Ishikawa (cell line): ENCODE measurements around the gene ADPRM.

ENCODE experiments used
- CEBPB ChIP-seq: IDR thresholded peaks from 2 replicates; pipeline ENCODE4 v1.6.1; 2012
- CREB1 ChIP-seq: IDR thresholded peaks from 2 replicates; pipeline ENCODE4 v1.6.1; 2012; ENCODE audit warnings: low read depth
- EGR1 ChIP-seq: IDR thresholded peaks from 2 replicates; pipeline ENCODE4 v1.6.1; 2012
- EP300 ChIP-seq: IDR thresholded peaks from 2 replicates; pipeline ENCODE4 v1.6.1; 2012; ENCODE audit warnings: borderline replicate concordance
- FOXM1 ChIP-seq: IDR thresholded peaks from 2 replicates; pipeline ENCODE4 v1.6.1; 2012; ENCODE audit warnings: low read depth, borderline replicate concordance
- MAX ChIP-seq: IDR thresholded peaks from 2 replicates; pipeline ENCODE4 v1.6.1; 2012
- NFIC ChIP-seq: IDR thresholded peaks from 2 replicates; pipeline ENCODE4 v1.6.1; 2012
- RAD21 ChIP-seq: IDR thresholded peaks from 2 replicates; pipeline ENCODE4 v1.6.1; 2012; ENCODE audit warnings: low read depth
- REST ChIP-seq: IDR thresholded peaks from 2 replicates; pipeline ENCODE4 v1.6.1; 2012; ENCODE audit warnings: low read depth, mild to moderate bottlenecking
- TAF1 ChIP-seq: IDR thresholded peaks from 2 replicates; pipeline ENCODE4 v1.6.1; 2012; ENCODE audit warnings: low read depth, mild to moderate bottlenecking
- TCF12 ChIP-seq: IDR thresholded peaks from 2 replicates; pipeline ENCODE4 v1.6.1; 2012; ENCODE audit warnings: low read depth
- TEAD4 ChIP-seq: IDR thresholded peaks from 2 replicates; pipeline ENCODE4 v1.6.1; 2012
- USF1 ChIP-seq: IDR thresholded peaks from 2 replicates; pipeline ENCODE4 v1.6.1; 2012
- YY1 ChIP-seq: IDR thresholded peaks from 2 replicates; pipeline ENCODE4 v1.6.1; 2012; ENCODE audit warnings: low read depth
- ZBTB7A ChIP-seq: IDR thresholded peaks from 2 replicates; pipeline ENCODE4 v1.6.1; 2012; ENCODE audit warnings: low read depth

ADPRM gene

GRCh38 chr17:10755592-10756127 is 58.3 kb downstream of the ADPRM start:
- TF ChIP-seq TCF12 (no peak), YY1 (no peak), TEAD4 (no peak), MAX (no peak), CEBPB (no peak), FOXM1 (no peak), EP300 (no peak), ZBTB7A (no peak), USF1 (no peak), EGR1 (no peak), REST (no peak)

GRCh38 chr17:10756185-10756584 is 58.8 kb downstream of the ADPRM start:
- TF ChIP-seq NFIC (no peak), CREB1 (no peak), EGR1 (no peak), TAF1 (no peak), YY1 (no peak), TEAD4 (no peak), EP300 (no peak), USF1 (no peak), RAD21 (no peak), REST (no peak), TCF12 (no peak), ZBTB7A (no peak), CEBPB (no peak)

GRCh38 chr17:10756619-10757018 is 59.2 kb downstream of the ADPRM start:
- TF ChIP-seq NFIC: no peak
- no peak for TF ChIP-seq YY1
- TF ChIP-seq CREB1: no peak
- TF ChIP-seq USF1: no peak
- no peak for TF ChIP-seq FOXM1
- no peak for TF ChIP-seq EGR1
- no peak for TF ChIP-seq REST
- no peak for TF ChIP-seq TCF12
- TF ChIP-seq TAF1: no peak
- TF ChIP-seq CEBPB: no peak
- TF ChIP-seq MAX: no peak
- TF ChIP-seq TEAD4: no peak
- TF ChIP-seq EP300: no peak
- TF ChIP-seq ZBTB7A: no peak
- TF ChIP-seq RAD21: no peak

GRCh38 chr17:10757067-10757466 is 59.7 kb downstream of the ADPRM start:
- no peak for TF ChIP-seq CREB1
- TF ChIP-seq MAX: no peak
- no peak for TF ChIP-seq ZBTB7A
- no peak for TF ChIP-seq CEBPB
- no peak for TF ChIP-seq NFIC
- no peak for TF ChIP-seq USF1
- TF ChIP-seq TCF12: no peak
- no peak for TF ChIP-seq REST
- no peak for TF ChIP-seq EP300
- no peak for TF ChIP-seq YY1
- TF ChIP-seq EGR1: no peak
- TF ChIP-seq TEAD4: no peak
- no peak for TF ChIP-seq FOXM1
